K562 (cell line): ENCODE measurements around the gene SLC39A3. TPM values are rescaled to one million over a fixed set of nuclear protein-coding genes. Genes with fewer than 3 reads are reported as not detected.

Source experiments
- ATF2 ChIP-seq: sonication (generic); formaldehyde crosslinking; IDR thresholded peaks from 2 replicates; pipeline ENCODE4 v1.8.1; 2022; ENCODE audit warnings: missing genetic modification reagents
- CAMTA2 ChIP-seq: fragments of 250-450 bp; sonication (Bioruptor Pico); conservative IDR thresholded peaks from 2 replicates; pipeline ENCODE4 v1.5.1; 2022
- CC2D1A ChIP-seq: fragments of 450-650 bp; IDR thresholded peaks from 2 replicates; pipeline ENCODE4 v1.6.1; 2017; ENCODE audit warnings: mild to moderate bottlenecking
- ERF ChIP-seq: fragments of 450-650 bp; formaldehyde crosslinking; IDR thresholded peaks from 2 replicates; pipeline ENCODE4 v1.4.0; 2020; ENCODE audit warnings: mild to moderate bottlenecking, mixed read lengths
- ETV6 ChIP-seq, 3 experiments: fragments of 150-350 bp in 1 of 3; sonication (generic) in 1 of 3; formaldehyde crosslinking in 1 of 3; IDR thresholded peaks; 2 replicates each; pipeline versions ENCODE4 v1.6.1 to v1.8.0; 2014 to 2022; ENCODE audit warnings: borderline replicate concordance in 2 of 3, low read depth in 2 of 3, antibody characterized with exemption in 1 of 3, low read length in 1 of 3, mild to moderate bottlenecking in 1 of 3, missing genetic modification reagents in 1 of 3
- GABPA ChIP-seq: fragments of 200-800 bp; sonication (Bioruptor generic); conservative IDR thresholded peaks from 2 replicates; pipeline ENCODE4 v1.6.1; 2016; ENCODE audit warnings: low read depth, missing genetic modification characterization, missing compliant biosample characterization
- GMEB1 ChIP-seq: fragments of 250-450 bp; sonication (Bioruptor Pico); IDR thresholded peaks from 2 replicates; pipeline ENCODE4 v1.4.0; 2020; ENCODE audit warnings: mild to moderate bottlenecking
- GTF2E2 ChIP-seq: fragments of 200-800 bp; sonication (Bioruptor generic); IDR thresholded peaks from 2 replicates; pipeline ENCODE4 v1.6.1; 2016; ENCODE audit warnings: missing genetic modification characterization, missing compliant biosample characterization
- RBM22 ChIP-seq: fragments of 200-400 bp; formaldehyde crosslinking; IDR thresholded peaks from 2 replicates; pipeline ENCODE4 v1.6.1; 2018; ENCODE audit warnings: low read length, low read depth; ENCODE audit not compliant: poor library complexity, severe bottlenecking
- SOX6 ChIP-seq: fragments of 450-650 bp; IDR thresholded peaks from 2 replicates; pipeline ENCODE4 v1.6.1; 2014; ENCODE audit warnings: mild to moderate bottlenecking
- SPI1 ChIP-seq: IDR thresholded peaks from 2 replicates; pipeline ENCODE4 v1.6.1; 2011; ENCODE audit warnings: low read depth, low read length, control low read depth, borderline replicate concordance
- SUPT5H ChIP-seq: fragments of 450-650 bp; IDR thresholded peaks from 2 replicates; pipeline ENCODE4 v1.6.1; 2016
- TAF7 ChIP-seq: fragments of 450-650 bp; IDR thresholded peaks from 2 replicates; pipeline ENCODE4 v1.6.1; 2016; ENCODE audit warnings: missing genetic modification characterization, missing compliant biosample characterization
- TARDBP ChIP-seq: fragments of 450-650 bp; IDR thresholded peaks from 2 replicates; pipeline ENCODE4 v1.6.1; 2016
- TCF3 ChIP-seq: sonication (generic); formaldehyde crosslinking; IDR thresholded peaks from 2 replicates; pipeline ENCODE4 v1.4.0; 2020; ENCODE audit warnings: mild to moderate bottlenecking, missing genetic modification reagents
- TEAD1 ChIP-seq, 2 experiments: fragments of 450-650 bp in 1 of 2; sonication (generic) in 1 of 2; formaldehyde crosslinking; IDR thresholded peaks; 2 replicates each; pipeline versions ENCODE4 v1.4.0 to v1.8.0; 2020 to 2022; ENCODE audit warnings: mild to moderate bottlenecking in 2 of 2, missing genetic modification reagents in 1 of 2
- TOE1 ChIP-seq, 2 experiments: fragments of 450-650 bp in 1 of 2; sonication (generic) in 1 of 2; formaldehyde crosslinking in 1 of 2; IDR thresholded peaks; 2 replicates each; pipeline versions ENCODE4 v1.7.1 to v1.8.0; 2016 to 2022; ENCODE audit warnings: borderline replicate concordance in 2 of 2, mild to moderate bottlenecking in 2 of 2, antibody characterized with exemption in 1 of 2, inconsistent platforms in 1 of 2, low read depth in 1 of 2, missing genetic modification reagents in 1 of 2, moderate library complexity in 1 of 2
- ZBTB7A ChIP-seq: IDR thresholded peaks from 2 replicates; pipeline ENCODE4 v1.6.1; 2011; ENCODE audit warnings: low read depth, mild to moderate bottlenecking, low read length, moderate library complexity, borderline replicate concordance; ENCODE audit not compliant: control insufficient read depth
- ZNF277 ChIP-seq: fragments of 250-450 bp; sonication (Bioruptor Pico); IDR thresholded peaks from 2 replicates; pipeline ENCODE4 v1.8.0; 2022; ENCODE audit warnings: inconsistent platforms, mild to moderate bottlenecking, moderate library complexity, borderline replicate concordance
- ZNF408 ChIP-seq: fragments of 250-450 bp; sonication (Bioruptor Pico); IDR thresholded peaks from 2 replicates; pipeline ENCODE4 v1.4.0; 2020; ENCODE audit warnings: low read depth, mild to moderate bottlenecking, moderate library complexity
- ZNF707 ChIP-seq: fragments of 250-450 bp; sonication (Bioruptor Pico); conservative IDR thresholded peaks from 2 replicates; pipeline ENCODE4 v1.8.0; 2022; ENCODE audit warnings: inconsistent platforms, mild to moderate bottlenecking, moderate library complexity
- ZNF76 ChIP-seq: fragments of 250-450 bp; sonication (Bioruptor Pico); IDR thresholded peaks from 2 replicates; pipeline ENCODE4 v1.4.0; 2020; ENCODE audit warnings: mild to moderate bottlenecking, moderate library complexity, borderline replicate concordance
- polyA plus RNA-seq, 8 experiments: library from polyadenylated mRNA; depleted of rRNA in 4 of 8; stranded (reverse) in 5 of 8; unstranded in 3 of 8; fragments of >200 nt; fragmentation: Nextera tagmentation in 2 of 8; fragmentation: Illumina TruSeq in 1 of 8; extraction: Ambion mirVana in 2 of 8; extraction: Trizol in 1 of 8; gene quantifications; 2 replicates each; pipeline versions ENCODE4 v1.2.1 to v1.2.3, GENCODE V29; 2011 to 2014; ENCODE audit warnings: inconsistent platforms in 1 of 8, missing spikeins in 1 of 8
- total RNA-seq, 7 experiments: library from RNA; depleted of rRNA in 6 of 7; stranded (reverse); fragments of >200 nt in 6 of 7; fragmentation: Illumina TruSeq in 2 of 7; extraction: Trizol in 2 of 7; gene quantifications; 2 replicates each; pipeline versions ENCODE4 v1.2.1 to v1.2.3, GENCODE V29; 2011 to 2021; ENCODE audit warnings: low replicate concordance in 1 of 7

The SLC39A3 gene
- total and polyA plus RNA-seq, 9 of the 15 experiments (the other 6 are each of a cell fraction or from before 2014, with no cell fraction given): 2.3 to 215 (median 127) TPM

- 0 out of 2 replicates have a peak, but pooled peaks have one; percentile 25 for TF ChIP-seq TCF3
- no peak for TF ChIP-seq GMEB1 (CRISPR knock-in tag)
- TF ChIP-seq SPI1: 0 out of 2 replicates have a peak, but pooled peaks have one; percentile 14
- no peak for TF ChIP-seq ZNF707
- TF ChIP-seq GABPA: no peak
- no peak for TF ChIP-seq ZNF277 (CRISPR knock-in tag)
- 0 out of 2 replicates have a peak, but pooled peaks have one; percentile 68 for TF ChIP-seq ERF (CRISPR knock-in tag)
- TF ChIP-seq SUPT5H: no peak
- TF ChIP-seq TOE1 (IDR thresholded peaks at IDR 0.05; ENCODE audit: borderline replicate concordance): no peak
- no peak for TF ChIP-seq TOE1 (CRISPR knock-in tag; IDR thresholded peaks at IDR 0.05; ENCODE audit: borderline replicate concordance, low read depth)
- TF ChIP-seq ZNF76: no peak
- no peak for TF ChIP-seq TARDBP
- no peak for TF ChIP-seq RBM22
- TF ChIP-seq SOX6: no peak
- TF ChIP-seq ZNF408 (CRISPR knock-in tag): no peak
- TF ChIP-seq TAF7 (tag): no peak
- no peak for TF ChIP-seq CC2D1A
- TF ChIP-seq ATF2: peak; percentile 77; the same call in 1 of the 2 replicates
- TF ChIP-seq ETV6 (IDR thresholded peaks at IDR 0.05; ENCODE audit: borderline replicate concordance in 1 of 2, low read depth in 2 of 2, low read length in 1 of 2): no peak
- TF ChIP-seq ETV6 (CRISPR knock-in tag; IDR thresholded peaks at IDR 0.05; ENCODE audit: borderline replicate concordance): no peak
- peak; percentile 47; the same call in 1 of the 2 replicates for TF ChIP-seq ZBTB7A
- TF ChIP-seq TEAD1 (CRISPR knock-in tag; IDR thresholded peaks at IDR 0.05): no peak
- TF ChIP-seq CAMTA2 (CRISPR knock-in tag): no peak
- TF ChIP-seq GTF2E2 (tag): no peak
Observed at GRCh38 chr19:2722541-2723344, 17.1 kb downstream of the SLC39A3 start (continued).
